BLaER1 treated with 17β-estradiol and CSF1 and Interleukin-3, amounts not matched to agents 10 nM and 100 nM (cell line): ENCODE results near the gene FHIT.
"Not testable (repeated sequence)": the region's sequence is repeated elsewhere in the genome, so short reads cannot be mapped to it uniquely, and the experiment has no call there.

Experiments used
- H3K27ac ChIP-seq, 11 experiments: shearing (Covaris generic); formaldehyde crosslinking; 2 replicates each; pipeline ENCODE4 v1.8.1; 2022
- H3K27me3 ChIP-seq, 11 experiments: shearing (Covaris generic); formaldehyde crosslinking; 2 replicates each; pipeline ENCODE4 v1.8.1; 2022
- H3K36me3 ChIP-seq, 11 experiments: shearing (Covaris generic); formaldehyde crosslinking; 2 replicates each; pipeline ENCODE4 v1.8.1; 2022
- H3K4me1 ChIP-seq, 10 experiments: shearing (Covaris generic); formaldehyde crosslinking; 2 replicates each; pipeline ENCODE4 v1.8.1; 2022
- H3K4me2 ChIP-seq, 11 experiments: shearing (Covaris generic); formaldehyde crosslinking; 2 replicates each; pipeline ENCODE4 v1.8.1; 2022
- H3K4me3 ChIP-seq, 10 experiments: shearing (Covaris generic); formaldehyde crosslinking; 2 replicates each; pipeline ENCODE4 v1.8.1; 2022
- H3K9ac ChIP-seq, 11 experiments: shearing (Covaris generic); formaldehyde crosslinking; 2 replicates each; pipeline ENCODE4 v1.8.1; 2022
- H3K9me3 ChIP-seq, 11 experiments: shearing (Covaris generic); formaldehyde crosslinking; replicated peaks in 1 of 11; 2 replicates each; pipeline ENCODE4 v1.8.1; 2022
- H4K20me1 ChIP-seq, 11 experiments: shearing (Covaris generic); formaldehyde crosslinking; 2 replicates each; pipeline ENCODE4 v1.8.1; 2022
- Cebpa-rat ChIP-seq, 11 experiments: shearing (Covaris generic); IDR thresholded peaks; 2 replicates each; pipeline ENCODE4 v1.8.1; 2022

The FHIT gene

GRCh38 chr3:59809710-59810444 is 1441.4 kb downstream of the FHIT start:
- Histone ChIP-seq H3K9ac (no peak overlapping the region), H3K4me3 (no peak overlapping the region), H3K9me3 (0 out of 22 replicates have a peak, but pooled peaks cover 0 to under 1% (median 0%) of the 10 kb centered on the region in 11 experiments), H4K20me1 (no peaks in the 10 kb centered on the region), H3K27me3 (no peaks in the 10 kb centered on the region), H3K36me3 (no peaks in the 10 kb centered on the region), H3K4me2 (peak overlapping the region in 7 of 11 experiments; percentile 2 to 45 (median 27); a peak in 9 of 22 replicates), H3K4me1 (peaks cover 10 to 29% (median 19%) of the 10 kb centered on the region in 10 experiments; a peak in 18 of 20 replicates), H3K27ac (no peak overlapping the region)
- no peak for TF ChIP-seq Cebpa-rat (IDR thresholded peaks at IDR 0.05)

- no peaks in the 10 kb centered on the region for H3K27me3 ChIP-seq
- H3K4me2 ChIP-seq = no peak overlapping the region
- no peak overlapping the region for H3K27ac ChIP-seq
- no peak overlapping the region for H3K9ac ChIP-seq
- H3K4me1 ChIP-seq = peaks cover 10 to 29% (median 19%) of the 10 kb centered on the region in 10 experiments; a peak in 18 of 20 replicates
- H4K20me1 ChIP-seq = no peaks in the 10 kb centered on the region
- H3K4me3 ChIP-seq = no peak overlapping the region
- H3K9me3 ChIP-seq = 0 out of 22 replicates have a peak, but pooled peaks cover 0 to 5% (median 0%) of the 10 kb centered on the region in 11 experiments
- no peak for TF ChIP-seq Cebpa-rat (IDR thresholded peaks at IDR 0.05)
- no peaks in the 10 kb centered on the region for H3K36me3 ChIP-seq
These were observed 1442.2 kb downstream of the FHIT start for GRCh38 chr3:59809016-59809415.

- 0 out of 22 replicates have a peak, but pooled peaks cover 0 to 5% (median 0%) of the 10 kb centered on the region in 11 experiments for H3K9me3 ChIP-seq
- peaks cover 10 to 29% (median 19%) of the 10 kb centered on the region in 10 experiments; a peak in 18 of 20 replicates for H3K4me1 ChIP-seq
- H3K27me3 ChIP-seq = no peaks in the 10 kb centered on the region
- H3K9ac ChIP-seq = no peak overlapping the region
- no peak overlapping the region for H3K27ac ChIP-seq
- no peaks in the 10 kb centered on the region for H3K36me3 ChIP-seq
- H3K4me2 ChIP-seq = no peak overlapping the region
- TF ChIP-seq Cebpa-rat (IDR thresholded peaks at IDR 0.05) = no peak
- no peak overlapping the region for H3K4me3 ChIP-seq
- no peaks in the 10 kb centered on the region for H4K20me1 ChIP-seq
These were observed 1442.8 kb downstream of the FHIT start for GRCh38 chr3:59808446-59808845.

- no peak overlapping the region for H3K9ac ChIP-seq
- H3K4me2 ChIP-seq = no peak overlapping the region
- H3K27ac ChIP-seq = no peak overlapping the region
- H3K36me3 ChIP-seq = no peaks in the 10 kb centered on the region
- no peaks in the 10 kb centered on the region for H4K20me1 ChIP-seq
- 0 out of 22 replicates have a peak, but pooled peaks cover 0 to 5% (median 0%) of the 10 kb centered on the region in 11 experiments for H3K9me3 ChIP-seq
- H3K4me3 ChIP-seq = no peak overlapping the region
- H3K27me3 ChIP-seq = no peaks in the 10 kb centered on the region
- TF ChIP-seq Cebpa-rat (IDR thresholded peaks at IDR 0.05) = no peak
- no peaks in the 10 kb centered on the region for H3K4me1 ChIP-seq
These were observed 1448.0 kb downstream of the FHIT start for GRCh38 chr3:59803268-59803667.

- H3K36me3 ChIP-seq, H3K9me3 ChIP-seq, H4K20me1 ChIP-seq, H3K4me1 ChIP-seq, H3K9ac ChIP-seq, H3K27me3 ChIP-seq, H3K27ac ChIP-seq, H3K4me2 ChIP-seq, H3K4me3 ChIP-seq: not testable (repeated sequence)
These were observed 1448.8 kb downstream of the FHIT start for GRCh38 chr3:59802453-59802852.

- no peak for TF ChIP-seq Cebpa-rat (IDR thresholded peaks at IDR 0.05)
- Histone ChIP-seq H3K36me3 (no peaks in the 10 kb centered on the region), H3K9me3 (0 out of 22 replicates have a peak, but pooled peaks cover 0 to 5% (median 0%) of the 10 kb centered on the region in 11 experiments), H3K4me2 (no peak overlapping the region), H3K27ac (no peak overlapping the region), H3K4me1 (no peaks in the 10 kb centered on the region), H3K9ac (no peak overlapping the region), H3K4me3 (no peak overlapping the region), H3K27me3 (no peaks in the 10 kb centered on the region), H4K20me1 (no peaks in the 10 kb centered on the region)
These were observed 1449.2 kb downstream of the FHIT start for GRCh38 chr3:59802045-59802444.

GRCh38 chr3:59800481-59800880 is 1450.8 kb downstream of the FHIT start:
- TF ChIP-seq Cebpa-rat (IDR thresholded peaks at IDR 0.05) = no peak
- Histone ChIP-seq H3K4me1 (no peaks in the 10 kb centered on the region), H4K20me1 (no peaks in the 10 kb centered on the region)

GRCh38 chr3:59798372-59799086 is 1452.7 kb downstream of the FHIT start:
- H3K4me3 ChIP-seq = no peak overlapping the region
- H4K20me1 ChIP-seq = no peaks in the 10 kb centered on the region
- no peak overlapping the region for H3K9ac ChIP-seq
- H3K36me3 ChIP-seq = no peaks in the 10 kb centered on the region
- H3K4me1 ChIP-seq = no peaks in the 10 kb centered on the region
- no peaks in the 10 kb centered on the region for H3K9me3 ChIP-seq
- H3K27me3 ChIP-seq = no peaks in the 10 kb centered on the region
- no peak for TF ChIP-seq Cebpa-rat (IDR thresholded peaks at IDR 0.05)
- no peak overlapping the region for H3K4me2 ChIP-seq
- no peak overlapping the region for H3K27ac ChIP-seq

More at GRCh38 chr3:59800481-59800880, 1450.8 kb downstream of the FHIT start:
- Histone ChIP-seq H3K4me2 (no peak overlapping the region), H3K9ac (no peak overlapping the region), H3K36me3 (no peaks in the 10 kb centered on the region), H3K27me3 (no peaks in the 10 kb centered on the region), H3K4me3 (no peak overlapping the region), H3K9me3 (0 out of 22 replicates have a peak, but pooled peaks cover 0 to 5% (median 0%) of the 10 kb centered on the region in 11 experiments), H3K27ac (no peak overlapping the region)

GRCh38 chr3:59797533-59797932 is 1453.7 kb downstream of the FHIT start:
- H3K36me3 ChIP-seq = no peaks in the 10 kb centered on the region
- H3K4me2 ChIP-seq = no peak overlapping the region
- no peaks in the 10 kb centered on the region for H3K9me3 ChIP-seq
- H3K4me1 ChIP-seq = no peaks in the 10 kb centered on the region
- TF ChIP-seq Cebpa-rat (IDR thresholded peaks at IDR 0.05) = no peak
- H3K27ac ChIP-seq = no peak overlapping the region
- no peaks in the 10 kb centered on the region for H3K27me3 ChIP-seq
- H3K4me3 ChIP-seq = no peak overlapping the region
- no peak overlapping the region for H3K9ac ChIP-seq
- no peaks in the 10 kb centered on the region for H4K20me1 ChIP-seq
